DLD1 (cell line): Measurements from ENCODE around the gene GRIPAP1.

Experiments used
- in situ Hi-C: cut with HindIII; loops from 2 replicates; pipeline ENCODE4 v1.10.0; 2017; ENCODE audit warnings: low sequenced_read_pairs

GRIPAP1 gene

DNA sequence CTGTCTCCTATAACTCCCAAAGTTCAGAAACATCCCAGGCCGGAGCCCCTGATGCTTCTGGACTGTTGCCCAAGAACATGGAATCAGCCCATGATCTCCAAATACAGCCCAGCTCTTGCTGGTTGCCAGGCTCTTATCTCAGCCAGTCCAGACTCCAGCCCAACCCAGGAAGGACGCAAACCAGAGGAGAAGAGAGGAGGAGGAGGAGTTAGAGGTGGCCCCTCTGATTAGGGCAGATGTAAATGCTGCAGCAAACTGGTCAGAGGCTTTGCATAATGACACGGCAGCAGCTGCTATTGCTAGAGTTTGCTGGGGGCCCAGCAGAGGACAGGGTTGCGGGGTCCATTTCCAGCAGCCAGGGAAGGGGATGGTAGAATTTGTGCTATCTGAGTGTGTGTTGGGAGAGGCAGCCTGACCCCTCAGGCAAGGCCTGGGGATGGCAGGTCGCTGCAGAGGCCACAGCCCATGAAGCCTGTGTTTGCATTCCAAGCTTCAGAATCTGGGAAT lies 40.4 kb downstream of the GRIPAP1 start:
- in situ Hi-C loops = no loop called here

DNA sequence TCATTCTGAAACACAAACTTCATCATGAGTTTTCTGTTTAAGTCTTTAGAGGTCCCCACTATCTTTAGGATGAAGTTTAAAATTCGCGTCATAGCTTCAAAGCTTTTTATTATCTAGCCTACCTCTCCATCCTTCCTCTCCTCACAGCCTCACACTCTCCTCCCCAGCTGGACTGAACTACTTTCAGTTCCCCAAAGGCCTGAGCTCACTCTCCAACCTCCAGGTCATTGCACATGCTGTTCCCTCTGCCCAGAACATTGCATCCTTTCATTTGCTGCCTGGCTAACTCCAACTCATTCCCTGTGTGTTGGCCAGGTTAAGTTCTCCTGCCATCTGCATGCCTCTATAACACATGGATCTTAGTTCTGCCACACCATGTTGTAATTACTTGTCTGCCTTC lies 41.8 kb downstream of the GRIPAP1 start:
- in situ Hi-C loops = no loop called here

DNA sequence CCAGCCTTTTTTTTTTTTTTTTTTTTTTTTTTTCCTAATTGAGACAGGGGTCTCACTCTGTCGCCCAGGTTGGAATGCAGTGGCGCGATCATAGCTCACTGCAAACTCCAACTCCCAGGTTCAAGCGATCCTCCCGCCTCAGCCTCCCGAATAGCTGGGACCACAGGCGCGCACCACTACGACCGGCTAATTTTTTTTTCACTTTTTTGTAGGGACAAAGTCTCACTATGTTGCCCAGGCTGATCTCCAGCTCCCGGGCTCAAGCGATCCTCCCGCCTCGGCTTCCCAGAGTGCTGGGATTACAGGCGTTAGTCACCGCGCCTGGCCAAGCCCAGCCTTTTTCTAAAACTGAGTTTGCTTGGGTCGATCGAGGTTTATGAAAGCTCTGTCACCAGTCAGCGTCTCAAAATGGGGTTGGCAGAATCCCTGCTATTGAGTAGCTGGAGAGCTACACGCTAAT lies 43.4 kb downstream of the GRIPAP1 start:
- in situ Hi-C loops = no loop called here

DNA sequence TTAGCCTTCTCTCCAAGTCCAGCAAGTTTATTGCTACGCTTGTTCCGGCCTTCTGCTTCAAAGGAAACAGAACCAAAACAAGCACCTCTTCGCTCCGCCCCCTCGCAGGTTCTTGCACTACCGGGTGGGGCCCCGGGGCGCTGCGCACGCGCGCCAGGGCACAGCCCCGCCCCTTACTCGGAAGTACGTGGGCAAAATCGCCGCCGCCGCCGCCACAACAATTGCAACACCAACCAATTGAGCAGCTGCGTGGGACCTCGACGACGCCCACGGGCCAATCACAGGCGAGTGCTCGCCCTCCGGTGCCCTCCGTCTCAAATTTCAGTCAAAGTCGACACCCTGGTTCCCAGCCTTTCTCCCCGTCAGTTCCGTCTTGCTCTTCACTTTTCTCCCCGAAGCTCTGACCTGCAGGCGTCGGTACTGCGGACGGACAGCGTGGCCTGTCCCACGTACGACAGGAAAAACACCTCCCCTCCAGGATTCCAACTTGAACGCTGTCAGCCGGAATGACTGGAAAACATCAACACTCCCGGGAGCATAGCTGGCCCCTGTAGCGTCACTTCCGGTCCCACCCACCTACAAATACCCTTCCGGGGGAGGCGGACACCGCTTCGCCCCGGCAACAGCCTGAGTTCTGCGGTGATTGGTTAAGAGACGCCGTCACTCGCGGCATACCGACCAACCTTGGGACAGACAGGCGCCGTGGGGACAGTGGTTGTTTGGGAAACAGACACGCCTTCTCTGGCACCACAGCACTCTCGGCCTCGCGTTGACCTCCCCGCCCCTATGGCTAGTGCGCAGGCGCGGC lies 44.0 kb downstream of the GRIPAP1 start:
- in situ Hi-C loops = no loop called here

DNA sequence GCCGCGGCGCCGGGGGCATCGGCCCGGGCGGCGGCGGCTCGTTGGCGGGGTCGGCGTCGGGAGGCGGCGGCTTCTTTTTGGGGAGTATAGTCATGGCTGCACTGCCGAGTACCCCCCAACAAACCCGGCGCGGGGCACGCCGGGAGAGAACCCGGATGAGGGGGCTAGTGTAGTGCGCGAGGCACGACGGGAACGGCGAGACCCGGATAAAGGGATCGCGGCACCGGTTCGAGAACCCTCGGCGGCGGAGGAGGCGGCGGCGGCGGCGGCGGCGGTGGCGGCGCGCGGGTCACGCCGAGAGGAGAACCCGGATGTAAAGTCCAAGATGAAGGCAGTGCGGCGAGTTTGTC lies 44.6 kb downstream of the GRIPAP1 start, which contains the start of gene OTUD5:
OTUD5 (minus strand) TSS at position 131 of the 350 bp plus-strand sequence; CDS start at position 94, 37 bp downstream.
- in situ Hi-C loops = no loop called here

DNA sequence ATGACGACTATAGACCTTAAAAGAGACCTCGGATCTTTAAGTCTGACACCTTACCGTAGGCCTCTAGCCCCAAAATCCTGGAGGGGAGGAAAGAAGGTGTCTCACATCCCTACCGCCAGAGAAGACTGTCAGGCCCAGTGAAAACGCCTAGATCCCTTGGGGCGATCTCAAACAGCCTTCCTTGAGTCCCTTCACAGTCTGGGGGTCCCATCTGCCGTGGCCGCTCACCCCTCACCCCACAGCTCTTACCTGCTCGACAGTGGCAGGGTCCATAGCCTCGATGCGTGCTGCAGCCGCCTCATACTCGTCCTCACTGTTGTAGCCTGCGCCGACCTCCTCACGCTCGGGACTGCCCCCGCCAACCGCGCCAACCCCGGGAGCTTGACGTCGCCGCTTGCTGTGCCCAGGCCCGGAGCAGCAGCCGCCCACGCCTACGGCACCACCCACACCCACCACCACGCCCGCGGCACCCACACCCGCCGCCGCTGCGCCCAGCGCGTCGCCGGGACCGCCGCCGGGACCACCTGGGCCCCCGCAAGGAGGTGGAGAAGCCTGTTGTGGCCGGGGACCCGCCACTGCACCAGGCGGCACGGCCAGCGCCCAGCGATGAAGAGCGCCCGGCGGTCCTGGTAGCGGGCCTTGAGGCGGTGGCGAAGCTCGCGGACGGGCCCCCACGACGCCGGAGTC lies 45.2 kb downstream of the GRIPAP1 start:
- in situ Hi-C loops = no loop called here

DNA sequence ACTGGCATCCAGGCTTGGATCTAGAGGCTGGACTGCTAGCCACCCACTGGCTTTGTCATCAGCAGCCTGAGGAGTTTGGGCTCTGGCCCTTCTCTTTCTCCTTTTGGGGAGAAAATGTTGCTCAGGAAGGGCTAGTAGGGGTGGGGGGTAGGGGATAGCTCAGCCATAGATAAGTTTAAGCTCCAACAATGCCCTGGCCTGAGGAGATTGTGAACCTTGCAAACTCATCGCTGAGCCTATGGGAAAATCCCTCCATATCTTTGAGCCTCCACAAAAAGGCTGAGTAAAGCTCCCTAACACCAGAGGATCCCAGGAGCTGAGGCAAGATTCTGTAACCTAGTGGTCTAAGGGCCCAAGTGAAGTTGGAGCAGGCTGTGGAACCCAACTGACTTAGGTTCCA lies 53.5 kb downstream of the GRIPAP1 start:
- in situ Hi-C loops = no loop called here

DNA sequence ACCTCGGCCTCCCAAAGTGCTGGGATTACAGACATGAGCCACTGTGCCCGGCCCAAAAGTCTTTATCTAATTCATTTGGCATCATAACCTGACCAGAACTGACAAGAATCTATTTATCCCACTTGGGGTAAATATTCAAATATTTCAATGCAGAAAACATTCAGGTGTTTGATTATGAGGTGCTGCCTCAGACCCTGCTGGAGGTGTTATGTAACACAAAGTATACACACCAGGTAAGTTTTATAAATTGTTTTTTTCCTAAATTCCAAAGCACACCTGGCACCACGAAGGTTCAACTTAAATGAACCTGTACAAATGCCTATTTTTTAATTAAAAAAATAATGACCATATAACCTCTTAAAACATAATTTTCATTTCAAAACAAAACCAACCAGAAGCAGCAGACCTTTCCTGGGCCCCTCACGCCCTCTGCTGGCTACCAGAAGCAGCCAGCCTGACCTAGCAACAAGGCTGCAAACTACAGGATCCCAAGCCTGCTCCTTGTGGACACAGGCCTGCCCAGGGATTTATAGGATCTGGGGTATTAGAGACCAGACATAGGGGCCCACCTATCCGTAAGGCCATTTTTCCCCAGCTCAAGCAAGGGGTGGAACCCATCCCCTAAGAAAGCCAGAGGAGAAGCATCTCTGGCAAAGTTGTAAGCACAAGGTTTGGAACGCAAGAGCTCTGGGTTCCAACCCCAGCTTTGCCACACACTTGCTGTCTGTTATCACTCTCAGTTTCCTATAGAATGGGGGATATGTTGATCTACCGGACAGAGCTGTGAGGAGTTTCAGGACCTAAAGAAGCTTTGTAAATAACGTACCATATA lies 56.3 kb downstream of the GRIPAP1 start:
- in situ Hi-C loops = no loop called here

DNA sequence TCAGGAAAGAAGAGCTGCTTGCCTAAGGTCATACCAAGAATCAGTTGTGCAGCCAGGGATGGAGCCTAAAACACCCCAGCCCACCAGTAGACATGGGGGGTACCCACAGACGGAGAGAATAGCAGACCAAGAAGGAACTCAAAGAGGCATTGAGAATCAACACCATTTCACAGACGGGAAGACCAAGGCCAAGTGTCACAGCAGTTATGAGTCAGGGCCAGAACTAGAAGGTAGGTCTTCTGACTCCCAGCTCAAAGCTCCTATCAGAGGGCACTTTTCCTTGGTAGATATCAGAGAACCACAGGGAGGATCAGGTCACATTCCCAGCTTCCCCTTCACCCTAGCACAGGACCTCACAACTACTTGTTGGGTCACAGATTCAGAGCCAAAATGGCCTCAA lies 59.2 kb downstream of the GRIPAP1 start:
- in situ Hi-C loops = no loop called here

DNA sequence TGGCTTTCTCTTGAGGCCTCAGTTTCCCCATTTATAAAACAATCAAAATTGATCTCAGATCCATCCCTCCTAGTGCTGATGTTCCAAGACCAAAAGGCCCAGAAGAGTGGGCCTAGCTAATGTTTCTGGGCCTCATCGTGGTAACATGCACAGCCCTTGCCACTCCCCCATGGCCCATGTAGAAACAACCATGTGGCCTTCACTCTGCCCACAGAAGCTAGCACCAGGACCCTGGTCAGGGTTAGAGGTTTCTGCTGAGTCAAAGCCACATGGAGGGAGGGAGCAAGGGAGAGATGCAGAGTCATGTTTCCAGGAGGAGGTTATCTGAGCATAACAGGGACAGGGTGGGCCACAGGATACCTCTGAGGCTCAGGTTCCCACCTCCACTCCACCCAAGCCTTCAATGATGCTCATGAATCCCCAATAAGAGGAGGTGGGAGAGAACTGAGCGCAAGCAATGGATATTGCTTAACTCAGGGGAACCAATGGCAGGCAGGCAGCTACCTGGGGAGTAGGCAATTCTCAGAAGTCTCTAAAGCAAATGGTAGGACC lies 61.6 kb downstream of the GRIPAP1 start:
- in situ Hi-C loops = no loop called here

DNA sequence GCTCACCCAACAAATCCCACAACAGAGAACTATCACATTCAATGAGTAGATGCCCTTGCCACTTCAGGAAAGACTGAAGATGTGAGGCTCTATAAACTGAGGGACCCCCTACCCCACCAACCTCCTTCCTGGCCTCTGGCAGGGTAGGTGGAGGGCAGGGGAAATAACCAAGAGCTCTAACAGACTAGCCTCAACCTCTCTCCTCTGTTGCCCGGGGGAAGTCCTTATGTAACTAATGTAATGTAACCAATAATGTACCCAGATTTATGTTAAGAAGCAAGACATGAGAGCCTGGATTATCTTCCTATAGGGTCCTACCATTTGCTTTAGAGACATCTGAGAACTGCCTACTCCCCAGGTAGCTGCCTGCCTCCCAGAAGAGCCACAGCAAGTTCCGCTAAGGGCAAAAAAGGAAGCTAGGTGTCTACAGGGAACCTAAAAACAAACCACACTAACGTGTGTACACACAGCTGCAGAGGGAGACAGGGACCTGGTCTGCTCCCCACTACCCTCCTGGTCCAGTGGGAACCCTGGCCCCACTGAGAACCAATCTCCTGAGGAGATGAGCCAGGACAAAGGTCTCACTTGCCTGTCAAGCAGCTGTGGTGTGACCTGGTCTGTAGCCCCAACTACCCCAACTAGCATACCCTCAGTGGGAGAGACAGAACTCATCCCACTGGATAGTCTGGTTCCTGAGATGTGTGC lies 62.4 kb downstream of the GRIPAP1 start:
- in situ Hi-C loops = no loop called here

DNA sequence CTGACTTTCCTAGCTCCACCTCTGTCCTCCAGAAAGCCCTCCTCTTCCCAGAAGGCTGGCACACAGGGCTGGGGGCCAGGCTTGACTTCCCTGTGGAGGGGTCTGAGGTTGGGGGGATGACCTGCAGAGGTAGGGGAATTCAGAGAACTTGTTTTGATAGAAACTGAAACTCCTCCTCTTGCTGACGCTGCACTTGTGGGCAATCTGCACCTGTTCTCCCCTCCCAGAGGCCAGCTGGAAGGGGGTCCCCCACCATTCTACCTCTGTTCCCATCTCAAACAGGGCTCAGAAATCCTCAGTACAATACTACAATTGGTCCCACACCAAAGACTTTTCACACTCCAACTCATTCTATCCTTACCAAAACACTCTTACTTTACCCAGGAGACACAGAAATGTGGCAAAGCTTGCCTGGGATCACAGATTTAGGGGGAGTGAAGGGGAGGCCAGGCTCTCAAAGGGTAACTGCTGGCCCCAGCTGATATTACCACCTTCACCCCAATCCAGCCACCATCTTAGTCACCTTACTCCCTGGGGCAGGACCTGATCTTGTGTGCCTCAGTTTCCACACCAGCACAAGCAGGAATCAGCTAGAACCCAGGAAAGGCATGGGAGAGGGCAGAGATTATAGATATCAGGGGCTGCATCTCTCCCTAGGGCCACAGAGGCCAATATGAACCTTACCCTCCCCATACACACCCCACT lies 63.2 kb downstream of the GRIPAP1 start:
- in situ Hi-C loops = no loop called here

DNA sequence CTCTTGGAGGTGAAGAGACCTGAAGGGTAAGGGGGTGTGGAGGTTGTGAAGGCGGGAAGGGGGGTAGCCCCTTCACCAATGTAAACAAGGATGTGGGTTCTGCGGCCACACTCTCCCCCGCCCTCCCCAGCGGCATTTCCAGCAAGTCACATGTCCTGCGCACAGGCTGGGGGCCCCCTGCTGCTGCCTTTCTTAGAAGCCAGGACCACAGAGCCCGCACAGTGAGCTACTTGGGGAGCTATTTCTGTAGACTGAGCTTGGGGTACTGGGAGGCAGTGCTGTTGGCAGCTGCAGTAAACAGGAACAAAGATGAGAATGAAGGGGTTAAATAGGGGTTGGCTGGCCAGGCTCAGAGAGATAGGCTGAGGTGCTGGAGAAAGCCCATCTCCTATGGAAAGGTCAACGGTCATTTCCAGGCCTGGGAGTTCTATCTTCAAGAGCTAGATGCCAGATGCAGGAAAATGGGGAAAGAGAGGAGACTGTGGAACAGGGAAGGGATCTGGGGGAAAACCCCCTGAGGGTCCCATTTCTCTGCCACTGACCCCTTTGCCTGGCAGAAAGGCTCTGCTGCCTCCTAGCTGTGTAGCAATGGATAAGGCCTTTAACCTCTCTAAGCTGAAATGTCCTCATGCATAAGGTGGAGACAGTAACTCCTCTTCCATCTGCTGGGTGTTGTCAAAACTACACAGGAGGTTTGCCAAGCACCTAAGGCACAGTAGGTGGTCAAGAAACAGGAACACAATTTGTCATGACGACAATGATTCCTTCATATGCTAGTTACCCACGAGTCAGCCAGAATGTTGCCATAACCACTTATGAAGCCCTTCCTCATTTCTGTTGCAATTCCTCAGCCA lies 64.8 kb downstream of the GRIPAP1 start:
- in situ Hi-C loops = no loop called here

DNA sequence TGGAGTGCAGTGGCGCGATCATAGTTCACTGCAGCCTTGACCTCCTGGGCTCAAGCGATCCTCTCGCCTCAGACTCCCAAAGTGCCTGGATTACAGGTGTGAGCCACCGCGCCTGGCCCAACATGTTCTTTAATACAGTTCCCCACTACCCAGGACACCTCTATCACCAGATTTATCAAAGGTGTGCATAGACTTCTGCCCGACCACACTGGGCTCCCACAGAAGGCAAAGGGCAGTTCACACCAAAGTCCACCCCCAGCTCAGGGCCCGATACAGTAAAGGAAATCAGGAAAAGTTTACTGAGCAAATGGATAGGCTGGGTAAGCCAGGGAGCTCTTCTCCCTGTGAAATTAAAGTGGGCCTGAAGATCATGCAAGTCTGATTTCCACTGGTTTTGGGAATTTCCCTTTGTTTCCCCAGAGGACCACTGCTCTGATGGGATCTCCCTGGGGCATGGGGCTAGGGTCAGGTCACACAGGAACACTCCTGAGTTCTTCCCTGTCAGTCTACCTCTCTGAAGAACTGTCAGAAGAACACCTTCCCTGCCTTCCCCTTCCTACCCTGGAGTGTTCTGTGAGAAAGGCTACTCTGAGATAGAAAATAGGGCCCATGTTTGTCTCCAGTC lies 65.5 kb downstream of the GRIPAP1 start:
- in situ Hi-C loops = no loop called here

DNA sequence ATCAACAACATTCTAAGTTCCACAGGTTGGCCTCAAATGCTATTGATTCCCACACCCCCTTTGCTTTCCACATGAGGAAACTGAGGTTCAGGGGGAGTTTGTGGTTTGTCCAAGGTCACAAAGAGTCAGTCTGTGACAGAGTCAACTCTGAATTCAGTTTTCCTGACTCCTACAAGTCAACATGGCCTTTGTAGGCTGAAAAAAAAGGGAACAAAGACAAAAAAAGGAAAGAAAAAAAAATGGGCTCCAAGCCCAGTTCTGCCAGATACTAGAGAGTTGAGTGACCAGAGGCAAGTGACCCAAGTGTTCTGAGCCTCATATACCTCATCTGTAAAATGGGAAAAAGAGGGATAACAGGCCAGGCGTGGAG lies 66.8 kb downstream of the GRIPAP1 start:
- in situ Hi-C loops = no loop called here

DNA sequence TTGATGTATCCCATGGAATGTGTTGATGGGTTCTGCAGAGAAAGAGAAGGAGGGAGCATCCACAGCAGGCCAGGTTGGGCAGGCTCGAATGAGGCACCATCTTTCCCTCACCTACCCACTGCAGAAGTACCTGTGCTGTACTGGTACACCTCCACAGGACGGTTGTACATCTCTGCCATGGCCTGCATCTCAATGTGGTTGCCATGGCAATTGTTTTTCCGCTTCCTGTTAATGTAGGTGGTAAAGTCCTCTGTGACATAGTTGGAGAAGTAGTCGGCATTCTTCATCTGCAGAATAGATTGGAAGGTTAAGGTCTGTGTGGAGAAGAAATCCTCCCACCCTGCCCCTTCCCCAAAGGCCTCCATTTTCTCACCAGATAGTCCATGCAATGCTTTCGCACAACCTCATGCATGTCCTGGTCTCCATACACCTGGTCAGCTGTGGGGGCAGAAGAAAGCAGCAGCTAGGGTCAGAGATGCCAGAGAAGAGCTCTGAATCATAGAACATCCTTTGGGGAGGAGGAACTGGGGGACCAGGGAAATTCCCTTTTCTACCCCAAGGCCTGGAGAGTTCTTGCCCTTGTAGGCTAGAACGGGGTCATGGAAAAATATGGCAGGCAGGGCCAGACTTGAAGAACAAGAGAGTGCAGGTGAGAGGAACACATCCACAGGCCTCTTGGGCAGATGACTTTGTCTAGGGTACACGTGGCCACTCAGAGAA lies 67.3 kb downstream of the GRIPAP1 start:
- in situ Hi-C loops = no loop called here

DNA sequence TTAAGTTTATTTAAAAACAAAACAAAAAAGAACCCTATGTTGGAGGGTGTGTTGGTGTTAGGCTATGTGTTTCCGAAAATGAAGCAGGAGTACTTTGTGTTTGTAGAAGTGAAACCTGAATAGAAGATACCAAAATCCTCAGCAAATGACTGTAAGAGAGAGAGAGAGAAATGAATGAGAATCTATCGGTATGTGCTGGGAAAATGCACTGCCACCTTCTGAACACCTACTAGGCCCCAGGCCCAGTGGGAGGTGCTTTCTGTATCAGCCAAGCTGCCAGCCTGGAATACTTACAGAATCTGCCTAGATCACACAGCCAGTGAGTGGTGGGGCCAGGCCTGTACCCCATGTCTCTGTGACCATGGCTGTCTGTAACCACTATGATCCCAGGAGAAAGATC lies 68.3 kb downstream of the GRIPAP1 start:
- in situ Hi-C loops = no loop called here
